Epidermal melanocyte (primary cell): ENCODE data around the gene SOX10.
"Not testable (repeated sequence)": the region's sequence is repeated elsewhere in the genome, so short reads cannot be mapped to it uniquely, and the experiment has no call there.

Experiments
- DNase-seq: peaks from one replicate; pipeline ENCODE4 v3.0.0; 2011; ENCODE audit warnings: low spot score; ENCODE audit not compliant: insufficient read length

SOX10 gene

DNA sequence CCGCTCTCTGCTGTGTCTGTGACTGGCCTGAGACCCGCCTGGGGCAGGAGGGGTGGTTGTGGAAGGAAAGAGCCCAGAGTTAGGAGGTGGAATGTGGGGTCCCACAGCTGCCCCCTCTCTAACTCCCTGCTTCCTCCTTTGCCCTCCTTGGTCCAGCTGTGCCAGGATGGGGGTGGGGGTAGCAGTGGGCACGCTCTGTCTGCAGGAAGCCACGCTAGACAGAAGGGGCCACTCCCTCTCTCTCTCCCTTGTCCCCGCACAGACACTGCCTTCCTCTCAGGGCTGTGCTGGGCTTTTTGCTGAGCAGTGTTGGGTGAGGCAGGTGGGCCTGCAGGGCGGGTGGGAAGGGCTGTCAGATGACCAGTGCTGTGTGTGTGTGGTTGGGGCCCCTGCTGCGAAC, 2.0 kb upstream of the SOX10 start:
- DNase-seq: no peak

DNA sequence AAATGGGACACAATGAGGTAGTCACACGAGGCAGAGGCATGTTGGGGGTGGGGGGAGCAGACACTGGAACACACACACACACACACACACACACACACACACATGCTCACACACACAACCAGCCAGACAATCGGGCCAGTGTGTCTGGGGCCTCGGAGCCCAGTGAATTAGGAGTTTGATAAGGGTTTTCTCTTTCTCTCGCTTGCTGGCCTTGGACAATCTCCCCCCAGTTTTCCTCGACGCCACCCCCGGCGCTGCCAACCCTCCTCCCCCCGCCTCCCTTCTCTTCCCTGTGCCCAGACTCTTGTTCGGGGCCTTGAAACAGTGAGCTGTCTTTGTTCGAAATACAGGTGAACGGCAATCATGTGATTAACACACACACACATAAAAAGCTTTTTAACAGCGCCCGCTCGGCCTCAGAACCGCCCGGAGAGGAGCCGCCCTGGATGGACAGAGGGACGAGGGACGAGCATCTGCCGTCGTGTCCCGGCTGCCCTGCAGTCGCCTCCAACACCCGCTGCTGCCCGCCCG, 1.5 kb upstream of the SOX10 start:
- DNase-seq: peak; percentile 78

DNA sequence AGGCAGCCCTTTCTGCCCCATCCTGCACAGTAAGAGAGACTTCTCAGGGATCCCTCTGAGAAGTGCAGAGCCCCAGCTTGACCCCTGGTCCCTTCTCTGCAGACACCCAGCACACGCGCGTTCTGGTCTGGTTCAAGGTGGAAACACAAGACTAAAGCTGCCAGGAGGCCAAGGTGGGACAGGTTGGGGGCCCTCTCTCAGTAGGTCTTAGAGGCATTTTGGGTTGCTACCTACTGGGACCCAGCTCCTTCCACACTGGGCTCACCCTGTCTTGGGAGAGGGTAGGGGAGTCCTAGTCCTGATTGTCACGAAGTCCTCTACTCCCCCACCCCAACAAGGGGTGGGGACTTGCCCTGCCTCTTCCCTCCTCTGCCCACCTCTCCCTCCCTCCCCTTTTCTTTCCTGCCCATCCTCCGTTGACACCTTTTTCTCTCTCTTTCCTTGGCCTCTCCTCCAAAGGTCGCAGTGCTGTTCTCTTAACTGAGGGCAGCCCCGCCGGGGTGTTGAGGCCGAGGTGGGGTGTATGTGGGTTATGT, 763 bp upstream of the SOX10 start:
- no peak for DNase-seq

DNA sequence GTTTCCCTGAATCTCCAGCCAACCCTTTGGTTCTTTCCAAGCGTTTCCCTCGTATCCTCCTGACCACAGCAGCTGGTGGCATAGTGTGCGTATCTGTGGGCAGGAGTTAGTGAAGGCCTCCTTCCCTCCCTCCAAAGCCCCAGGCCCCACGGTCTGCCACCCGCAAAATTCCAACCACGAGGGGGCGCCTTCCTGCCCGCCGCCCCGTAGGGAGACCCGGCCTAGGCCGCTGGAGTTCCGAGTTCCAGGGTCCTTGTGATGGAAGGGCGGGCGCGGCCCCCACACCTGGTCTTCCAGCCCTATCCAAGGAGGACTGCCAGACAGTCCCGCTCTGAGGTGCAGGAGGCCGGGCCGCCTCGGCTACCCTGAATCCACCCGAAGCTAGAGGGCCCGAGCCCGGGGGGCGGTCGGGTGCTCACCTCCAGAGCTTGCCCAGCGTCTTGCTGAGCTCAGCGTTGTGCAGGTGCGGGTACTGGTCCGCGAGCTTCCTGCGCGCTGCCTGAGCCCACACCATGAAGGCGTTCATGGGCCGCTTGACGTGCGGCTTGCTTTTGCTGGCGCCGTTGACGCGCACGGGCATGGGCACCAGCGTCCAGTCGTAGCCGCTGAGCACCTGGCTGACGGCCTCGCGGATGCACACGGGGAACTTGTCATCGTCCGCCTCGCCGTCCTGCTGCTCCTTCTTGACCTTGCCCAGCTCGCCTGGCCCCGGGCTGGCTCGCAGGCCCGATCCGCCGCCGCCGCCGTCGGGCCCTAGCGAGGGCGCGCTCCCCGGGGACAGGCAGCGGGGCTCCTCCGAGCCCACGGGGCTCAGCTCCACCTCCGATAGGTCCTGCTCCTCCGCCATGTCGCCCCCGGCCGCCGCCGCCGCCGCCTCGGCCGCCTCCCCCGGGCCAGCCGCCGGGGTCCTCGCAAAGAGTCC, 1.2 kb downstream of the SOX10 start:
- no peak for DNase-seq

DNA sequence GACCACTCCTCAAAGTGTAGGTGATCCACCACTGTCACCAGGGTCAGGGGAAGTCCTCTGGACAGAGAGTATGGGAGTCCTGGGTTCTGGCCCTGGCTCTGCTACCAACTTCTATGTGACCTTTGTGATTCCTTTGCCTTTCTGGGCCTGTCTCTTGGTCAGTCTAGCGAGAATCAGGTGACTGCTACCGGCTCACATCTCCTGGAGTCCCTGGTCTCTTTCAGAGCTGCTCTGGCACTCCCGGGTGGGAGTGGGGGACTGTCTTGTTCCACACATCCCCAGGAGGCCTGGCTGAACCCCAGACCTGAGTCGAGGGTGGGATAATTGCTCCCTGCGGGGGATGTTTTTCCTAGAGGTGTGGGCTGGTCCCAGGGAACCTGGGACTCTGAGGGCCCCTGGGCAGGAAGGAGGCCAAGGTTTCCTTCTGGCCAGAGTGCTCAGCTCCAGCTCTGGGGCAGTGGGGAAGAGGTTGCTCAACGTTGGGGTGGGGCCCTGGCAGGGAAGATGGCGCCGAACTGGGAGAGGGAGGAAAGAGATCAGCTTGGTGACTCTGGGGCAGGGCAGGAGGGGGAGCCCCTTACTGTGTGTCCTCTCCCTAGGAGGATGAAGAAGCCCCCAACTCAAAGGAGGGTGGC, 2.1 kb downstream of the SOX10 start:
- DNase-seq: no peak

DNA sequence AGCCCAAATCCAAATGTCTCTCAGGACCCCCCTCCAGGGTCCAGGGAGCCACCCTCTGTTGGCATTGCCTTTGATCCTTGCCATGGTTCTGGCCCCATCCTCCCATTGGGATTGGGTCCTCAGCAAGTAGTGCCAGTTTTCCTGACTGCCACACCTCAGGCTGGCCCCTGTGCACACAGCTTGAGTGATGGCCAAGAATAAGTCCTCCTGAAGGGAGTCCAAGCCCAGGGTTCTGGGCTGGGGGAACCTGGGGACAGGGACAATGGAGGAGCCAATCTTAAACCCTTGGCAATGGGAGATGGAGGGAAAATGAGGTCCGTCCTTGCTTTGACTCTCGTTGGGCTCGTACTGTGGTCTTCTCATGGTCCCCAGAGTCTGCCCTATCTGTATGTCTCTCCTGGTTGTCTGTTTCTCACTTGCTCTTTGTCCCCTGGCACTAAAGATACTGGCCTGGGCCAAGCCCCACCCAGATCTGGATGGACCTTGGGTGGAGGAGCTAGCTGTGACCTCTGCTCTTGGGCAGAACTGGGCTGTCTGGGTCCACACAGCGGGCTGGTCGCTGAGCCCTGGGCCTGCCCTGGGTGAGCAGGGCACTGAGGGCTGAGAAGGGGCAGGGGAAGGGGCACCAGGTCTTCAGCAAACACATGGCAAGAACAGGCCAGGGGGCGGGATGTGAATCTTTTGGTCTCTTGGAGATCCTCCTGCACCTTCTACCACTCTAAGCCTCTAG, 2.9 kb downstream of the SOX10 start:
- no peak for DNase-seq

DNA sequence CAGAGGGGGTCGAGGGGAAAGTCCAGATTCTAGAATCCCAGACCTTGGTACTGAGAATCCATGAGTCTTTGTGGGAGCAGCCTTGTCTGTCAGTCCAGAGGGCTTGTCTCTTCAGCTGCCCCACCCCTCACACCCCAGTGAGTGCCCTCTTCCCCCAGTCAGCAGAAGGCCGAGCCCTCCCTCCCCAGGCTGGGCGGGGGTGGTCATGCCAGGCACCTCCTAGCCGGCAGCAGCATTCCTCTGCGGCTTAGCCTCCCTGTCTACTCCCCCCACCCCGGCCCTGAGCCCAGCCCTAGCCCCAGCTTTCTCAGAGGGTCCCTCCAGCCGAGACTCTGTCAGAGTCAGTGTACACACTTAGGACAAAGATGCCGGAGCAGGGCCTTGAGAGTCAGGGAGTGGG, 4.6 kb downstream of the SOX10 start:
- no peak for DNase-seq

DNA sequence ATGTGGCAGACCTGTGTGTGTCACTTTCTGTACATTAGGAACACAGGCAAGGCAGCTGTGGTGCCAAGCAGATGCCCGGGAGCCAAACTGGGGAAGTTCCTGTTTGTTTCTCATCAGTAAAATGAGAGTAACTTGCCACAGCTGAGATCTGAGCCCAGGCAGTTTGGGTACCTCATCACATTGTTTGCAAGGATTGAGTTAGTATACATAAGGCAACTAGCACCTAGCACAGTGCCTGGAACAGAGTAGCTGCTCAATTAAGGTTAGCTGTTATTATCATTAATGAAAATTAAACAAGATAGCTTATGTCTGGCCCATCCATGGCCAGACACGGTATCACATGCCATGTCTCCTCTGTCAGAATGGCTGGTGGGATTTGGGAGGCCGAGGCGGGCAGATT, 7.8 kb downstream of the SOX10 start:
- DNase-seq: no peak

DNA sequence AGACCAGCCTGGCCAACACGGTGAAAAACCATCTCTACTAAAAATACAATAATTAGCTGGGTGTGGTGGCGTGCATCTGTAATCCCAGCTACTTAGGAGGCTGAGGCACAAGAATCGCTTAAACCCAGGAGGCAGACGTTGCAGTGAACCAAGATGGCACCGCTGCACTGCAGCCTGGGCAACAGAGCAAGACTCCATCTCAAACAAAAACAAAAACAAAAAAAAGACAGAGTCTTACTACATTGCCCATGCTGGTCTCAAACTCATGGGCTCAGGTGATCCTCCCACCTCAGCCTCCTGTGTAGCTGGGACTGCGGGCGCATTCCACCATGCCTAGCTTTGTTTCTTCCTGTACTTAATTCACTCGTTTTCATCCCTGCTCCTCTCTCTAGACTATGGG, 8.3 kb downstream of the SOX10 start:
- DNase-seq: not testable (repeated sequence)

DNA sequence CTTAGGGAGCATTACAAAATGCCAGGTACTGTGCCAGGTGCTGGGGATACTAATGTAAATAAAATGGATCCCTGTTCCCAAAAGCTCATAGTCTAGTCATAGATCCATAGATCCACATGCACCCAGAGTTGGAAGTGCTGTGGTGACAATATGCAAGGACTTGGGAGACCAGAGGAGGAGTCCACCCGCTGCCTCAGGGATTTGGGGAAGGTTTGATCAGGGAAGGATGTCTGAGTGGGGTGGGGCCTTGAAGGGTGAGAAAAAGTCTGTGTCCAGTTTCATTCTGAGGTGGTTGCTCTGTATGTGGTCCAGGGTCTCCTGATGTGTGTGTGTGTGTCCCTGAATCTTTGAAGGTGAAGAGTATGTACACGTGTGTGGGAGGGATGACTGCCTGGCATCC, 9.2 kb downstream of the SOX10 start:
- no peak for DNase-seq

DNA sequence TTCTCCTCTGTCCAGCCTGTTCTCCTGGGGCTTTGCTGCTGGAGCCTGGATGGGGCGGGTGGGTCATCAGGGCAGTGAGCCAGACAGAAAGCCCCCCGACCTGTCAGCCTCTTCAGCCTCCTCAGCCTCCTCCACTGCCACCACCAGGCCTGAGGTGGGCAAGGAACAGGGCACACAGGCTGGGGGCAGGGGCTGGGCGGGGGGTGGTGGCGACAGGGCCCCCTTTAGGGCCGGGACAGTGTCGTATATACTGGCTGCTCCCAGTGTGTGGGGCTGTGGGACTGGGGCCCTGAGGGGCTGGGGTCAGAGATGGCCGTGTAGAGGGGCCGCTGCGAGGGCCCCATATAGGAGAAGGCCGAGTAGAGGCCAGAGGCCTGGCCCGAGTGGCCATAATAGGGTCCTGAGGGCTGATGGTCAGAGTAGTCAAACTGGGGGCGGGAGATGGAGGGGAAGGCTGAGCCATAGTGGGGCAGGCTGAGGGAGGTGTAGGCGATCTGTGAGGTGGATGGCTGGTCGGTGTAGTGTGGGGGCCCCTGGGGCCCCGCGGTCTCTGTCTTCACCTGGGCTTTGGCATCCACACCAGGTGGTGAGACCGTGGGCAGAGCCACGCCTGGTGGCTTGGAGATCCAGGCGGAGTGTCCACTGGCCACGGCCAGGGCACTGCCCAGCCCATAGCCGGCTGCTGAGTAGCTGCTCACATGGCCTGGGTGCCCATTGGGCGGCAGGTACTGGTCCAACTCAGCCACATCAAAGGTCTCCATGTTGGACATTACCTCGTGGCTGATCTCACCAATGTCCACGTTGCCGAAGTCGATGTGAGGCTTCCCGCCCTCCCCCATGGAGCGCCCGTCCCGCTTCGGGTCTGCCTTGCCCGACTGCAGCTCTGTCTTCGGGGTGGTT, 10.8 kb downstream of the SOX10 start:
- DNase-seq: no peak

DNA sequence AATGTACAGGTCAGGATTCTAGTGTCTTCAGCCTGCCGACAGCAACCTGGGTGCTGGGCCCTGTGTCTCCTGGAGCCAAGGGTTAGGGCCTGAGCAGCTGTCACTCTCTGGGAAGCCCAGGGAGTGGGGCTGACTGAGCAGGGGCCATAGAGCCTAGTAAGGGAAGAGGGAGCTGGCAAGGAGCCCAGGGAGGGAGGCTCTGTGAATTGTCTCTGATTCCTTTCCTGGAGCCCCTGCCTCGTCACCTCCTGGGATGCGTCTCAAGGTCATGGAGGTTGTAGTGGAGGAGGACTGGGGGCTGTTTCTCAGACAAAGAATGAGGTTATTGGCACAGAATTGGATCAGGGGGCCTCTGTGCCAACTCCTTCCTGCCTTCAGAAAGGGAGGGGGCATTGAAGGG, 11.8 kb downstream of the SOX10 start:
- peak; percentile 29 for DNase-seq

DNA sequence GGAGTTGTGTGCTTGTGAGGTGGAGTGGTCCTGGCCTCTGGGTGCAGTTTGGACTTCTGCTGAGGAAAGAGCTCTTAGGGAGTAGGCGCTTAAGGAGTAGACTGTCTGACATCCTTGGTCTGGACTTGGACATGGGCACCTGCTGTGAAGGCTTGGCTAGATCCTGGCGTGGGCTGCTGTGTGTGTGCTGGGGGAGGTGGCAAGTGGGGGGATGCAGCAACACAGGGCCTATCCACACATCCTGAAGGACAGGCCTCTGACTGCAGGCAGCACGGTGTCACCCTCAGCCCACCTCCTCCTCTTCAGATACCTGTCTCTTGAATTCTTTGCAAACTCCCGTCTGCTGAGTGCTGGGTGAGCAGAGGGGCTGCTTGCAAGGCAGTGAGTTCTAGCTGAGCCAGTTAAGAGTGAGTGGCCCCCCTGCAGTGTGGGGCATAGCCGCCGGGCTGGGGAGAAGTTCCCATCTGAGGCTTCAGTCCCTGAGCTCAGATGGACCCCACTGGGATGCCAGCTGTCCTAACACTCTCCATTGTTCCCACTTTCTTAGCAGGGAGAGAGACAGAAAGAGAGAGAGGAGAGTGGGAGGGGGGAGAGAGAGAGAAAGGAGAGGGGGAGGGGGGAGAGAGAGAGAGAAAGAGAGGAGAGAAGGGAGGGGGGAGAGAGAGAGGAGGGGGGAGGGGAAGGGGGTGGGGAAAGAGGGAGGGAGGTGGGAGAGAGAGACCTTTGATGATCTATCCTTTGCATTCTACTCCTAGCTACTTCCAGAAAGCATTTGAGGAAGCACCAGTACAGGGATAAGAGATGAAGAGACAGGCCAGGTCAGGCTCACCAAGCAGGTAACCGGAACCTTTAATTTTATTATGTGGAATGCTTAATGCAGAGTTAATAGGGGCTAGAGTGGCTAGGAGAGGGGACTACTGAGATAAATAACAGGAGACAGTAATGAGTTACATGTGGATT, 12.6 kb downstream of the SOX10 start:
- DNase-seq: no peak

DNA sequence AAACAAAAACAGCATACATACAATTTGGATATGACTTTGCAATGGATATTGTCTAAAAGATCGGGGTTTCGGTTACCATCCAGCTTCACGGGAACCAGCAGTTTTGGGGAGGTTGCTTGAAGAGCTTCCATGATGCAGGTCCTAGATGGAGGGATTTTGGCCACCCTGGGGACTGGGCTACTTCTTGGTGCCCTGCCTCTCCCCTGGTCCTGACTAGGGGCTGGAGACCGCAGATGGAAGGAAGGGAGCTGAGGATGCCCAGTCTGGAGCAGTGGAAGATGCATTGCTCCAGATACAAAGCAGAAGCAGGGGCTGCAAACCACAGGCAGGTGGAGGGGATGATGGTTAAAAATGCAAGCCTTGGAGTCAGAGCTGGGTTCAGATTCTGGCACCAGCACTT, 13.5 kb downstream of the SOX10 start:
- no peak for DNase-seq

DNA sequence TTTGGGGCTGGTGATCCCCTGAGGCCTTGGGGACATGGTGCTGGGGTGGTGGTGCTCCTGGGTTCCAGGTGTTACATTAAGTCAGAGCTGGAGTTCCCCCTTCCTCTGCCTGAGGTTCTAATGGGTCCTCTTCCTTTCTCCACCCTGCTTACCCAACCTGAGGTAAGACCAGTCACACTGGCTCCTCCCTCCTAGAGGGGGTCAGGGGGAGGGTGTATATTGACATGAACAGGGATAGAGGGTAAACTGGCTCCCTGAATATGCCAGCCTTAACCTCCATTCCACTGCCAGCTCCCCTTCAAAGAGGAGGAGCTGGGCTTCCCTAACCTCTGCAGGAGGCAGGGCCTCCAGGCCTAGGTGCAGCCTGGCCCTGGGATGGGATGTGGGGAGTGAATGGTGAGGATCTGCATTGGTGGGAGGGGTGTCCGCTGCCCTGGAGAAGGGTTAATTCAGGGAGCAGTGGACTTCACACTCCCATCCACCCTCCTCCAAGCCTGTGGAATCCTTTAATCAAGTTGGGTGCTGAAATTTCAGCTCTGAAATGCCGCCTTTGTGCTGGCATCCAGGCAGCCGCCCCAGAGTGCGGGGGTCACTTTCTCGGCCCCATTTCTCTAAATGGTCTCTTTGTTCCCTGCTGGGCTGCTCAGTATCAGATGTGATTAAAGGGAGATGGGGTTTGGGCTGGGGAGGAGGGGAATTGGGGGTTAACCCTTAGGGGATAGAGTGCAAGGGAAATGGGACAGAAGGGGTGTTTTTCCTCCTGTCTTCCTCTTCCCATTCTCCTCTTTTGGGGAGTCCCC, 15.7 kb downstream of the SOX10 start:
- DNase-seq: no peak

DNA sequence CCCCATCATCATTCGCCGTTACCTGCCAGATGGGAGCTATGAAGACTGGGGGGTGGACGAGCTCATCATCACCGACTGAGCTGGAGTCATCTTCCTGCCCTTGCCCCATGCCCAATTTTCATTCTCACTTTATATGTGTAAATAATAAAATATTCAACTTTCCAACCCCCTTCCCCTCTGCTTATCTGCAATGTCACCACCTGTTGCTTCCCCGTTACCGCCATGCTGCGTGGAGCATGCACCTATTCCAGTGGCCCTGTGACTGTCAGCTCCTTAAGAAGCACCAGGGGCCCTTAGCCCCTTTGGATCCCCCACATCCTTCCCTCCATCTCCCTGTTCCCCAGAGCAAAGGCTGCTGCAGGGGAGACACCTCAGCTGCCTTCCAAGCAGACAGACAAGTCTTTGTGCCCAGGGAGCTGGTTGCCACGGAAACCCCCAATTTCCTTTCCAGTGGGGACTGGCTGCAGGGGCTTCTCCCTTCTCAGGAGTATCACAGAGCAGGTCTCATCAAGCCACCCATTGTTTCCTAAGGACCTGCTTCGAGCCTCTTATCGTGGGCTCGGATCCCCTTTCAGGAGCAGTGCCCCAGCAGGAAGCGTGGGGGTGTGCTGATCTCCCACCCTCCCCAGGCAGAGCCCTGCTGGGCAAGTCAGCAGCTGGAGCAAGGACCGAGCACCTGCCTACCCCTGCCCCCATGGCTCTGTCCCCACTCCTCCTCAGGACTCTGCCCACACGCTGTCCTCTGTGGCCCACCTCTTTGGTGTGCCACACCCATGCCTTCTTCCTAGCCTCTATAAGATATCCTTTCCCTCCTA, 16.5 kb downstream of the SOX10 start:
- no peak for DNase-seq

DNA sequence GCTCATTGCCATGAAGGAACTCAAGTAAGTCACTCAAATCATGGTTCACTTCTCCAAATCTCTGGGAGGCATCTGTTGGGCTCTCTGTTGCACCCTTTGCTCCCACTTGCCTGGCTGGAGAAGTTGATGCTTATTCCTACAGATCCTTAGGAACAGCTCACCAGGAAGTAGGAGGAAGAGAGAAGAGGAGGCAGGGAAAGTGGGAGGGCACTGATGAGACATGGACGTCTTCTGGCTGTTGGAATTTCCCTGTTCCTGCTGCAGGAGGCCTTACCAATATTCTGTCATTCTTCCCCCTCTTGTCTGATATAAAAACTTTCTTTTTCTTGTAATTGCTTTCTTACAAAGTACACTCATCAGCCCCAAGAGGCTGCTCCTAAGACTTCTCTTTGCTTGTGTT, 17.2 kb downstream of the SOX10 start:
- DNase-seq: no peak
